ENCODE data around the gene PRR36. TPM values are rescaled to one million over a fixed set of nuclear protein-coding genes. Genes with fewer than 3 reads are reported as not detected.
A peak's percentile ranks its signal among the peaks of the same experiment; 100 is the strongest.

The PRR36 gene
- polyA plus RNA-seq, 1 donor from 2014 or later = not detected

DNA sequence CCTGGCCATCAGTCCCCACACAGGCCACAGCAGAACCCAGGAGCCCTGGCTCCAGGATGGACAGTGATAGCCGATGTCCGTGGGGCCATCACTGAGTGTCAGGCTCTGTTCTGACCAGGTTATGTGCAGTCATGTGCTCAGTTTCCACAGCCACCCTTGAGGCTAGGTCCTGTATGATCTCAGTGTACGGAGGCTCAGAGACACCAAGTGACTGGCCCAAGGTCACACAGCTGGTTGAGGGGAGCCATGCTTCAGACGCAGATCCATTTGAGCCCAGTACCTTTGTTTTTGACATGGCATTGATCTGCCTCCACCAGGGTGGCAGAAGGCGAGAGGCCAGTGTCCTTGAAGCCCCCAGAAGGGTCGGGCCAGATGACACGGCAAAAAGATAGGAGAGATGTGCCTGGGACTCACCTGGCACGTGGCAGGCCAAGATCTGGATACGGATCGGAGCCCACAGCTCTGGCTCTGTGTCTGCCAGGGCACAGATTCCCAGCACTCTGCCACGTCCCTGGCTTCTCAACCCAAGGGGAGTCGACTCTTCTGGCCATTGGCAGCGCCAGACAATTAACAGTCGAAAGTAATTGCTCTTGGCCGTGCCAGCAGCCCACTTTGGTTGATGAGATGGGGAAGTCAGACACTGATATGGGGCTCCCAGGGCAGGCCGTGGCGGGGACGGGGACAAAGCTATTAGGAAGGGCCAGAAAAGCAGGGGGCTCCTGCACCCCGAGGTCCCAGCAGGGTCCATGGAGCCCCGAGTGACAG lies 28.6 kb downstream of the PRR36 start:
- no peaks in the 10 kb centered on the region for H3K36me3 Mint-ChIP-seq
- no peak overlapping the region for H3K27ac Mint-ChIP-seq
- no peaks in the 10 kb centered on the region for H3K4me1 Mint-ChIP-seq
- no peaks in the 10 kb centered on the region for H3K9me3 Mint-ChIP-seq
- H3K27me3 Mint-ChIP-seq = no peaks in the 10 kb centered on the region
- H3K4me3 Mint-ChIP-seq = peak overlapping the region in 1 of 4 donors; percentile 44

GRCh38 chr19:7844951-7845350 lies 29.2 kb downstream of the PRR36 start:
- no peaks in the 10 kb centered on the region for H3K4me1 Mint-ChIP-seq
- peak overlapping the region in 1 of 3 donors; percentile 40 for H3K27ac Mint-ChIP-seq
- no peaks in the 10 kb centered on the region for H3K36me3 Mint-ChIP-seq
- H3K4me3 Mint-ChIP-seq = no peak overlapping the region
- no peaks in the 10 kb centered on the region for H3K27me3 Mint-ChIP-seq
- no peaks in the 10 kb centered on the region for H3K9me3 Mint-ChIP-seq

DNA sequence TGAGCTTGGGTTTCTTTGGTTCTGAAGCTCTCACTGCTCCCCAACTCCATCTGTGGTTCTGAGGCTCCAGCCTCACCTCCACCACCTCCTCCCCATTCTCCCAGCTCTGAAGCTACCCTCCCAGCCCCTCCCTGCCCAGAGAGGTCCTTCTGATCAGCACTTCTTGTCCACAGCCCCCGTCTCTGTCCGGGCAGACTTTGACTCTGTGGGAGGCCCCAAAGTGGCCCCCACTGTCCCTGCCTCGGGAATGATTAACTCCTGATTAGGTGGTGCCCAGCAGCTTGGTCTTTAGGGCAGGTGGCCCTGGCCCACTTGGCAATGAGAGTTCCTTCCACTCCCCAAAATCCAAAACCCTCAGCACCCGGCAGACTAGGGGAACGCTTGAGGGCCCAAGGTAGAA lies 29.8 kb downstream of the PRR36 start:
- Mint-ChIP-seq H3K9me3 (no peaks in the 10 kb centered on the region), H3K36me3 (no peaks in the 10 kb centered on the region), H3K27ac (peak overlapping the region in 1 of 3 donors; percentile 40), H3K27me3 (no peaks in the 10 kb centered on the region), H3K4me3 (no peak overlapping the region), H3K4me1 (no peaks in the 10 kb centered on the region)

DNA sequence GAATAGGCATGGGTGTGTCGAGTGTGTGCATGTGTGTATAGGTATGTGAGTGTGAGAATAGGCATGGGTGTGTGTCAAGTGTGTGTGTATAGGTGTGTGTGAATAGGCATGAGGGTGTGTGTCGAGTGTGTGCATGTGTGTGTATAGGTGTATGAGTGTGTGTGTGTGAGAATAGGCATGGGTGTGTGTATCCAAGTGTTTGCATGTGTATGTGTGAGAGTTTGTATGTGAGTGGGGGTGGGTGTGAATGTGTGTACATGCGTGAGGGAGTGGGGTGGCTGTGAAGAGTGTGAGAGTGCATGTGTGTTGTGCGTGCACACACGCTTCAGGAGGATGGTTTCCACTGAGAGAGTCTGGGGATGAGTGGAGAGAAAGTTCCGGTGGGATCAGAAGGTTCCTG lies 30.7 kb downstream of the PRR36 start:
- no peaks in the 10 kb centered on the region for H3K9me3 Mint-ChIP-seq
- H3K27me3 Mint-ChIP-seq = no peaks in the 10 kb centered on the region
- no peak overlapping the region for H3K4me3 Mint-ChIP-seq
- H3K27ac Mint-ChIP-seq = no peak overlapping the region
- H3K36me3 Mint-ChIP-seq = no peaks in the 10 kb centered on the region
- no peaks in the 10 kb centered on the region for H3K4me1 Mint-ChIP-seq

DNA sequence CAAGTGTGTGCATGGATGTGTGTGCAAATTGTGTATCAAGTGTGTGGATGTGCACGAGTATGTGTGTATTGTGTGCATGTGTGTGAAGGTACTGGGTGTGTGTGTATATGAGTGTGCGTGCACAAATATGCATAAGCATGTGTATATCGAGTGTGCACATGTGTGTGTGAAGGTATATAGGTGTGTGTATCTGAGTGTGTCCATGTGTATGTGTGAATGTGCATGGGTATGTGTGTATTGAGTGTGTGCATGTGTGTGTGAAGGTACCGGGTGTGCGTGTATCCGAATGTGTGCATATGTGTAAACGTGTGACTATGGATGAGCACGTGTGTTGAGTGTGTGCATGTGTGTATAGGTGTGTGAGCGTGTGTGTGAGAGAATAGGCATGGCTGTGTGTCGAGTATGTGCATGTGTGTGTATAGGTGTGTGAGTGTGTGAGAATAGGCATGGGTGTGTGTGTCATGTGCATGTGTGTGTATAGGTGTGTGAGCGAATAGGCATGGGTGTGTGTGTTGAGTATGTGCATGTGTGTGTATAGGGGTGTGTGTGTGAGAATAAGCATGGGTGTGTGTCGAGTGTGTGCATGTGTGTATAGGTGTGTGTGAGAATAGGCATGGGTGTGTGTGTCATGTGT lies 31.4 kb downstream of the PRR36 start:
- no peaks in the 10 kb centered on the region for H3K27me3 Mint-ChIP-seq
- H3K27ac Mint-ChIP-seq = no peak overlapping the region
- H3K9me3 Mint-ChIP-seq = no peaks in the 10 kb centered on the region
- no peaks in the 10 kb centered on the region for H3K4me1 Mint-ChIP-seq
- H3K36me3 Mint-ChIP-seq = no peaks in the 10 kb centered on the region
- H3K4me3 Mint-ChIP-seq = no peak overlapping the region

- H3K36me3 Mint-ChIP-seq = no peaks in the 10 kb centered on the region
- no peak overlapping the region for H3K27ac Mint-ChIP-seq
- H3K4me3 Mint-ChIP-seq = no peak overlapping the region
- no peaks in the 10 kb centered on the region for H3K4me1 Mint-ChIP-seq
- H3K27me3 Mint-ChIP-seq = no peaks in the 10 kb centered on the region
- H3K9me3 Mint-ChIP-seq = no peaks in the 10 kb centered on the region
These were observed 32.2 kb downstream of the PRR36 start for GRCh38 chr19:7841751-7842660.

GRCh38 chr19:7840629-7841028 lies 33.6 kb downstream of the PRR36 start:
- Mint-ChIP-seq H3K4me1 (no peaks in the 10 kb centered on the region), H3K27ac (no peak overlapping the region), H3K36me3 (no peaks in the 10 kb centered on the region), H3K9me3 (no peaks in the 10 kb centered on the region), H3K27me3 (no peaks in the 10 kb centered on the region), H3K4me3 (no peak overlapping the region)

DNA sequence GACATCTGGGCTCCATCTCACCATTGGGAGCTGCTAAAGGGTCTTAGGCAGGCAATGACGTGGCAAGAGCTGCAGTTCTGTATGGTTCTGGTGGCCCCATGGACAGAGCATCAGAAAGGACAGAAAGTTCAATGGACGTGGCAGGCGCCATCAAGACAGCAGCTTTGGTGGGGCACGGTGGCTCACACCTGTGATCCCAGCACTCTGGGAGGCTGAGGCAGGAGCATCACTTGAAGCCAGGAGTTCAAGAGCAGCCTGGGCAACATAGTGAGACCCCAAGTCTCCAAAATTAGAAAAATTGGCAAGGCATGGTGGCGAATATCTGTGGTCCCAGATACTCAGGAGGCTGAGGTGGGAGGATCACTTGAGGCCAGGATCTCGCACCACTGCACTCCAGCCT lies 34.7 kb downstream of the PRR36 start:
- no peaks in the 10 kb centered on the region for H3K27me3 Mint-ChIP-seq
- H3K27ac Mint-ChIP-seq = no peak overlapping the region
- no peaks in the 10 kb centered on the region for H3K36me3 Mint-ChIP-seq
- no peaks in the 10 kb centered on the region for H3K9me3 Mint-ChIP-seq
- peaks cover 0 to 1% (median 0%) of the 10 kb centered on the region in 3 donors for H3K4me1 Mint-ChIP-seq
- H3K4me3 Mint-ChIP-seq = no peak overlapping the region

DNA sequence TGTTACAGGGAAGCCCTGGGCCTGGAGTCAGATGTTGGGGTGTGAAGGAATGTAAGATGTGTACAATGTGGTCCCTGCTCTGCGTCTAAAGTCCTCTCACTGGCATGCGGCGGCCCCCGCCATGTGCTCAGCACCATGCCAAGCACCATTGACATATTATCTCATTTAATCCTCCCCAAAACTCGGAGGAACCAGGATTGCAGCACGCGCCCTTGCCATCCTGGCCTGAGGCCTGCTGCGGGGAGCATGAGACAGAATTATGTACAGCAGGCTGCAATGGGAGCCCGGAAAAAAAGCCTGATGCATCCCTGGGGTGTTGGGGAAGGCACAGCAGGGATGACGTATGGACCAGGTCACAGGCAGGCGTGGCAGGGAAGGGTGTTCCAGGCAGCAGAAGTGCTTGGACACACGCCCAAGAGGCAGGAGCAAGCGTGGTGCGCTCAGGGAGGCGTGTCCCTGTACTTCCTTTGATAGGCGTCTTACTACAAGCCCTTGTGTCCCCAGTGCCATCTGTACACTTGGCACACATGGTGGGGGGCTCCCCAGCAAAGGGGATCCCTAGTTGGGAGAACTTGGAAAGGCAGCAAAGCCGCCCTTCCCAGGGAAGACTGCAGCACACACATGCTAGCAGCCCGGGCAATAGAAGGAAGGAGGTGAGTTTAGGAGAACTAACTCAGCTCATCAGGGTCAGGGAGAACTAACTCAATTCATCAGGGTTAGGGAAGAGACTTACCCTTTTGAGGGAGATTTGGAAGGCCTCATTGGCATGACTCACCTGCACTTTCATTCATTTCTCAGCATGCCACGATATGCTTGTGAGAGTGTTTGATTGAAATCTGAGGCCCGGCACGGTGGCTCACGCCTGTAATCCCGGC lies 40.7 kb downstream of the PRR36 start:
- peaks cover 0 to 11% (median 9%) of the 10 kb centered on the region in 3 donors for H3K4me1 Mint-ChIP-seq
- no peaks in the 10 kb centered on the region for H3K27me3 Mint-ChIP-seq
- peak overlapping the region in 1 of 4 donors; percentile 31 for H3K4me3 Mint-ChIP-seq
- H3K36me3 Mint-ChIP-seq = no peaks in the 10 kb centered on the region
- no peaks in the 10 kb centered on the region for H3K9me3 Mint-ChIP-seq
- no peak overlapping the region for H3K27ac Mint-ChIP-seq

DNA sequence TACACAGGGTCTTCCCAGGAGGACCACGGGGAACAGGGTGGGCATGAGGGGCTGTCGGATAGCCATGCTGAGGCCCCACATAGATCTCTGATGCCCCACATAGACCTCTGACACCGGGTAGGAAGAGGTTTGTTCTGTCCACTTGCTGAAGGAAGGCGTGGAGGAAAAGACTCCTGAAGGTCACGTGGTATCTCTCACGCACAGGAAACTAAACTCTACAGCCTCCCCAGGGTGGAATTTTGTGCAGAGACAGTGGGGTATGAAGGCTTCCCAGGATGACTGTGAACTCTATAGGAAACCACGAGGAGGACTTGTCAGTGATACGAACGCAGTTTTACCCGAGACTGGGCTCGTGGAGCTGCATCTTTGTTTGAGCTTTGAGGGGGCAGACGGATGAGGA lies 41.4 kb downstream of the PRR36 start:
- Mint-ChIP-seq H3K9me3 (no peaks in the 10 kb centered on the region), H3K4me3 (peak overlapping the region in 1 of 4 donors; percentile 31), H3K27me3 (no peaks in the 10 kb centered on the region), H3K4me1 (peaks cover 0 to 11% (median 9%) of the 10 kb centered on the region in 3 donors), H3K36me3 (no peaks in the 10 kb centered on the region), H3K27ac (no peak overlapping the region)

GRCh38 chr19:7832009-7832408 lies 42.2 kb downstream of the PRR36 start:
- Mint-ChIP-seq H3K27me3 (no peaks in the 10 kb centered on the region), H3K27ac (no peak overlapping the region), H3K4me3 (peak overlapping the region in 2 of 4 donors; percentile 31 to 68)

DNA sequence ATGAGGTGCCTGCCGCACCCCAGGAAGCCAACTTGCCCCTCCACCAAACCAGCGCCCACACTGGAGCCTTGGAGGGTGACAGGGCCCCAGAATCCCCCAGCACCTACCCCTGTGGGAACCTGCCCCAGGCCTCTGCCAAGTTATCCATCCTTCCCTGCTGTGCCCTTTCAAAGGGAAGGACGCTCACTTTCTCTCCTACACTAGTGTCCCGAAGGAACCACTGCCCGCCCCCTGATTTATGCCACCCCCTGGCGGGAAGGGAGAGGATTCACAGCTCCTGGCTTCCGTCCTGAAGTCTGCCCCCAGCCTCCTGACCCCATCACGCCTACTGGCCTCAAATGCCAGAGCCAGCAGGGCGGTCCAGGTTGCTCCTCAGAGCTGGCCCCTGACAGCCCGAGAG lies 42.7 kb downstream of the PRR36 start:
- H3K4me3 Mint-ChIP-seq = peak overlapping the region; percentile 46 to 89 (median 74)
- no peaks in the 10 kb centered on the region for H3K36me3 Mint-ChIP-seq
- no peaks in the 10 kb centered on the region for H3K27me3 Mint-ChIP-seq
- H3K27ac Mint-ChIP-seq = no peak overlapping the region
- H3K9me3 Mint-ChIP-seq = no peaks in the 10 kb centered on the region
- peaks cover 0 to 11% (median 9%) of the 10 kb centered on the region in 3 donors for H3K4me1 Mint-ChIP-seq

More at GRCh38 chr19:7832009-7832408, 42.2 kb downstream of the PRR36 start:
- Mint-ChIP-seq H3K9me3 (no peaks in the 10 kb centered on the region), H3K36me3 (no peaks in the 10 kb centered on the region), H3K4me1 (peaks cover 0 to 11% (median 9%) of the 10 kb centered on the region in 3 donors)

- no peaks in the 10 kb centered on the region for H3K36me3 Mint-ChIP-seq
- peak overlapping the region; percentile 46 to 89 (median 74) for H3K4me3 Mint-ChIP-seq
- peaks cover 0 to 11% (median 9%) of the 10 kb centered on the region in 3 donors for H3K4me1 Mint-ChIP-seq
- no peak overlapping the region for H3K27ac Mint-ChIP-seq
- H3K9me3 Mint-ChIP-seq = no peaks in the 10 kb centered on the region
- no peaks in the 10 kb centered on the region for H3K27me3 Mint-ChIP-seq
These were observed 43.4 kb downstream of the PRR36 start for GRCh38 chr19:7830823-7831222.

DNA sequence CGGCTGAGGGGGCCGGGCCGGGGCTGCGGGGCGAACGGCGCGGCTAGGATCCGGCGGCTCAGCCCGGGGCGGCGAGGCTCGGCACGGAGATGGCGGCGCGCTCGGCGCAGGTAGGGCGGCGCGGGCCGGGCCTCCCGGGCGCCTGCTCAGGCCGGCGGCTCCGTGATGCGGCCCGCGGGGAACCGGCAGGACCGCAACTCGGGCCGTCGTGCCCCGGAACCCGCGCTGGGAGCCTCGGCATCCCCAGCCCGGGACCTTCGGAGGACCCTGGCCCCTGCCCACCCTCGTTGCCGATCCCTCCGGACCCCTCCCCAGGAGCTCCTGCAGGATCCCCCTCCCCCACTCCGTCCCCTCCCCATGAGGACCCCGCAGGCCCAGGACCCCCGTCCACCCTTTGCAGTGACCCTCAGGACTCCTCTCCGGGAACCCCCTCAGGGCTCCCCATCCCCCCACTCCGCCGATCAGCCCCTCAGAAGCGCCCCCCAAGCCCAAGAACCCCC lies 43.9 kb downstream of the PRR36 start:
- Mint-ChIP-seq H3K27ac (peak overlapping the region in 2 of 3 donors; percentile 36 to 58), H3K9me3 (no peaks in the 10 kb centered on the region), H3K27me3 (no peaks in the 10 kb centered on the region), H3K4me1 (peaks cover 0 to 11% (median 9%) of the 10 kb centered on the region in 3 donors), H3K4me3 (peak overlapping the region; percentile 69 to 89 (median 78)), H3K36me3 (no peaks in the 10 kb centered on the region)
